Right lobe of liver (tissue), 4 donors: Measurements from ENCODE around the gene DISP3.

Experiments used
- POLR2A ChIP-seq: fragments of 450-650 bp; IDR thresholded peaks from one replicate; pipeline ENCODE4 v1.6.1; 2017; ENCODE audit warnings: antibody characterized with exemption, mild to moderate bottlenecking
- TF ChIP-seq, protein P1 (sequence below), 4 donors: fragments of 200-600 bp in 3 of 4; fragments of 450-650 bp in 1 of 4; IDR thresholded peaks; one replicate each; pipeline versions ENCODE4 v1.5.1 to v1.8.0; 2016 to 2022; ENCODE audit warnings: antibody characterized with exemption in 4 of 4, mild to moderate bottlenecking in 2 of 4
- donor health status: DM: no; HTN: no; CAD: no.
- donor health status: DM: no; HTN: no; CAD: no.
- donor health status: DM: no; HTN: yes; CAD: no.

GRCh38 chr1:11560061-11560460 is 81.1 kb downstream of the DISP3 start:
- TF ChIP-seq, protein P1, sequence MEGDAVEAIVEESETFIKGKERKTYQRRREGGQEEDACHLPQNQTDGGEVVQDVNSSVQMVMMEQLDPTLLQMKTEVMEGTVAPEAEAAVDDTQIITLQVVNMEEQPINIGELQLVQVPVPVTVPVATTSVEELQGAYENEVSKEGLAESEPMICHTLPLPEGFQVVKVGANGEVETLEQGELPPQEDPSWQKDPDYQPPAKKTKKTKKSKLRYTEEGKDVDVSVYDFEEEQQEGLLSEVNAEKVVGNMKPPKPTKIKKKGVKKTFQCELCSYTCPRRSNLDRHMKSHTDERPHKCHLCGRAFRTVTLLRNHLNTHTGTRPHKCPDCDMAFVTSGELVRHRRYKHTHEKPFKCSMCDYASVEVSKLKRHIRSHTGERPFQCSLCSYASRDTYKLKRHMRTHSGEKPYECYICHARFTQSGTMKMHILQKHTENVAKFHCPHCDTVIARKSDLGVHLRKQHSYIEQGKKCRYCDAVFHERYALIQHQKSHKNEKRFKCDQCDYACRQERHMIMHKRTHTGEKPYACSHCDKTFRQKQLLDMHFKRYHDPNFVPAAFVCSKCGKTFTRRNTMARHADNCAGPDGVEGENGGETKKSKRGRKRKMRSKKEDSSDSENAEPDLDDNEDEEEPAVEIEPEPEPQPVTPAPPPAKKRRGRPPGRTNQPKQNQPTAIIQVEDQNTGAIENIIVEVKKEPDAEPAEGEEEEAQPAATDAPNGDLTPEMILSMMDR (IDR thresholded peaks at IDR 0.05) = no peak
- TF ChIP-seq POLR2A = no peak
